DOHH2 (cell line): Measurements from ENCODE around the gene PRPF31.

ENCODE experiments used
- CTCF ChIP-seq: fragments of 200-600 bp; sonication (generic); IDR thresholded peaks from one replicate; pipeline ENCODE4 v1.5.1; 2014; ENCODE audit warnings: antibody characterized with exemption, mild to moderate bottlenecking, low read depth, low read length; ENCODE audit not compliant: poor library complexity, severe bottlenecking
- EZH2phosphoT487 ChIP-seq: fragments of 200-600 bp; sonication (generic); IDR thresholded peaks from 2 replicates; pipeline ENCODE4 v1.6.1; 2017; ENCODE audit warnings: borderline replicate concordance, mild to moderate bottlenecking, antibody characterized with exemption, low read length, moderate library complexity, mixed read lengths

DNA sequence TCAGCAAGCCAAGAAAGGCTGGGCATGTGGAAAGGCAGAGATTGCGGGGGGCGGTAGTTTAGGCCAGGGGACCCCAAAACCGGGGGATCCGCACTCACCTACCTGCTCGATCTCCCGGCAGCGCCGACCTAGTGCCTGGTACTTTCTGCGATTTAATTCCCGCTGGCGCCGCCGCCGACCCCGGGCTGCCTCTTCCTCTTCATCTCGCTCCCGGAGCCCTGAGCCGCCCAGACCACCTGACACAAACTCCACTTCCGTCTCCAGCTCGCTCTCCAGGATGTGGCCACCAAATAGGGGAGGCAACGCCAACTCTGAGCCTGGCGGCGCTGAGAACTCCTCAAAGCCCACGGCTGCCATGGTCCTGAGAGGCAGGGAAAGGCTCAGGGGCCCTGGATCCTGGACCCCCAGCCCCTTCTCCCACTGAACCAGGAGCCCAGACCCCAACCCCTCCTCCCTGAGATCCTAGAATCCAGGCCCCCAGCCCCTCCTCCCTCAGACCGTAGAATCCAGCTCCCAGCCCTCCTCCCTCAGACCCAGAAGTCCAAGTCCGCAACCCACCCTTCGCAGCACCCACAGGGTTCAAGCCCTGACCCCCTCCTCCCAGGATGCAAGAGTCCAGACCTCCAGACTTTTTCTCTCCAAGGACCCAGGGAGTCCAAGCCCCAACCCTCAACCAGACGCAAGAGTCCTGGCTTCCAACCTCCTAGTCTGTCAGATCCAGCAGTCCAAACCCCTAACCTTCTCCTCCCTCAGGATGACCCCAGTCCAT lies 1.0 kb upstream of the PRPF31 start:
- TF ChIP-seq CTCF (no peak), EZH2phosphoT487 (no peak)
